Upper lobe of right lung (tissue), 1 donor: ENCODE data around the gene BAIAP2L1. TPM values are rescaled to one million over a fixed set of nuclear protein-coding genes. Genes with fewer than 3 reads are reported as not detected.

ENCODE experiments used
- ATAC-seq: fragments of 200-7000 bp; cut with Tn5 transposase; one replicate; pipeline ENCODE4 v1.9.1; 2020; ENCODE audit warnings: mild to moderate bottlenecking, moderate library complexity
- DNase-seq: peaks from one replicate; pipeline ENCODE4 v3.0.0-alpha.2; 2020
- H3K27ac ChIP-seq: fragments of 200-600 bp; one replicate; pipeline ENCODE4 v1.8.0; 2022
- H3K27me3 ChIP-seq: fragments of 200-600 bp; one replicate; pipeline ENCODE4 v1.8.0; 2022; ENCODE audit warnings: mild to moderate bottlenecking
- H3K36me3 ChIP-seq: fragments of 200-600 bp; one replicate; pipeline ENCODE4 v1.8.0; 2022
- H3K4me1 ChIP-seq: fragments of 200-600 bp; one replicate; pipeline ENCODE4 v1.8.0; 2022
- H3K4me3 ChIP-seq: fragments of 200-600 bp; one replicate; pipeline ENCODE4 v1.8.0; 2022; ENCODE audit warnings: mild to moderate bottlenecking
- H3K9me3 ChIP-seq: fragments of 200-600 bp; one replicate; pipeline ENCODE4 v1.8.0; 2022
- CTCF ChIP-seq: fragments of 200-600 bp; IDR thresholded peaks from one replicate; pipeline ENCODE4 v1.8.0; 2022; ENCODE audit warnings: antibody characterized with exemption
- intact Hi-C: fragments of 100-400 bp; cut with DNase I; formaldehyde crosslinking; loops from one replicate; pipeline ENCODE4 v1.11.0; 2022
- total RNA-seq: library from RNA; stranded (reverse); fragmentation: NEBNext Ultra II Directional; extraction: Animal tissue kit (Norgen Biotek cat#: 25700); gene quantifications from one replicate; pipeline ENCODE4 v1.2.1, GENCODE V29; 2021
- donor health status: DM: no; HTN: yes; CAD: no; lungs with severe emphysema.

The BAIAP2L1 gene
- total RNA-seq, 1 donor from 2014 or later = 22.9 TPM

GRCh38 chr7:98334081-98334480 lies 66.8 kb downstream of the BAIAP2L1 start:
- no peak for DNase-seq
- ATAC-seq = no peak
- Histone ChIP-seq H3K4me1 (no peaks in the 10 kb centered on the region), H3K27ac (no peak overlapping the region), H3K27me3 (no peaks in the 10 kb centered on the region), H3K4me3 (no peak overlapping the region), H3K9me3 (no peaks in the 10 kb centered on the region), H3K36me3 (no peaks in the 10 kb centered on the region)
- intact Hi-C loops = no loop called here
- no peak for TF ChIP-seq CTCF

GRCh38 chr7:98330926-98331529 lies 69.9 kb downstream of the BAIAP2L1 start:
- H3K4me1 ChIP-seq = no peaks in the 10 kb centered on the region
- no peaks in the 10 kb centered on the region for H3K36me3 ChIP-seq
- ATAC-seq = no peak

DNA sequence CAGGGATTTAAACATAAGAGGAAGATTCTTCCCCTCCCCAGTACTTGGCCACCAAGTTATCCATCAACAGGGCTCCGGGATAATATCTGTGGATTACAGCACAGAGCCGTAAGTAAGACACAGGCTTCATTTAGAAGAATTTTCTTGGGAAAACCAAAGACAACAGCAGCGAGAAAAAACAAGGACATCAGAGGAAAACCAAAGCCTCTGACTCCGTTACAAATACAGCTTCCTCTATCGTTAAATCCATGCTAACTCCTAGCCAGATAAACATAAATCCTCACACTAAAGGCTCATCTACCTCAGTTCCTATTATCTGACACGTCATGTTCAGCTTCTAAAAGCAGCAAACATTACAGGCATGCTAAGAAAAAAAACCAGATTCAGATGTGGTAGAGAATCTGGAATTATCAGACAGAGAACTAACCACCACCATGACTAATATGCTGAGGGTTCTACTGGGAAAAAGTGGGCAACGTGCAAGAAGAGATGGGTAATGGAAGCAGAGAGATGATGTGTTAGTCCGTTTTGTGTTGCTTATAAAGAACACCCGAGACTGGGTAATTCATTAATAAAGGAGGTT lies 71.0 kb downstream of the BAIAP2L1 start:
- H3K9me3 ChIP-seq = no peaks in the 10 kb centered on the region
- H3K4me1 ChIP-seq = no peaks in the 10 kb centered on the region
- ATAC-seq = no peak
- H3K4me3 ChIP-seq = no peak overlapping the region
- H3K27me3 ChIP-seq = no peaks in the 10 kb centered on the region
- H3K27ac ChIP-seq = no peak overlapping the region
- no peak for TF ChIP-seq CTCF
- intact Hi-C loops = no loop called here
- DNase-seq = no peak
- H3K36me3 ChIP-seq = no peaks in the 10 kb centered on the region

More at GRCh38 chr7:98330926-98331529, 69.9 kb downstream of the BAIAP2L1 start:
- Histone ChIP-seq H3K9me3 (no peaks in the 10 kb centered on the region), H3K4me3 (no peak overlapping the region), H3K27ac (no peak overlapping the region), H3K27me3 (no peaks in the 10 kb centered on the region)
- intact Hi-C loops = no loop called here
- DNase-seq = no peak
- no peak for TF ChIP-seq CTCF

DNA sequence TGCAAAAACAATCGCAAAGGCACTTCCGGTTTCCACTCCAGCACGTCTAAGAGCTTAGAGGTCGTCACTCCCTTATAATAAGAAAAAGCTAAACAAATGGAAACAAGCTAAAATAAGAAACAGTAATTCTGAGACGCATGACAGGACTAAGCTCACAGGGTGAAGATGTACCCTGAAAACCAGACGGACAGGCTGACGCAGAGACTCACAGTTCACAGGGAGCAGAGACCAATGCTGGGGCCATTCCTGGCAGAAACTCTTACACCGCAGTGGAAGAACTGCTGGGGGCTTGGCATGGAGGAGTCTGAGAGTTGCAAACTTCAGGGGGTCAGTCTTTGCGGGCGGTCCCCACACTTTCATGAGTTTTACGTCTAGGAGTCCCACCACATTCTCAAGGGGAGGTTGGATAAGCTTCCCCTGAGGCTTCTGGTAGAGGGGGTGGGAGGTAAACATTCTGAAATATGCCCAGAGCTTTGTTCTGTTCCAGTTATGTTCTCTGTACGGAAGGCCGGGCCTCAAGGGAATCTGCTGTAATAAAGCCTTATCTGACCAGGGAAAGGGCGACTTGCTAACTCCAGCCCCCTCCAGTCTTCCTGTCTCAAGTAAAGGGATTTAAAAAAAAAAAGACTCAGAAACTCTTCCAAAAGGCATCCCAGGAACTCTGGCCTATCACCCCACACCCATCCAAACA lies 71.6 kb downstream of the BAIAP2L1 start:
- H3K9me3 ChIP-seq = no peaks in the 10 kb centered on the region
- ATAC-seq (no peak), DNase-seq (peak; percentile 36)
- no peaks in the 10 kb centered on the region for H3K27me3 ChIP-seq
- intact Hi-C loops = no loop called here
- TF ChIP-seq CTCF = no peak
- no peaks in the 10 kb centered on the region for H3K36me3 ChIP-seq
- no peak overlapping the region for H3K27ac ChIP-seq
- no peaks in the 10 kb centered on the region for H3K4me1 ChIP-seq
- H3K4me3 ChIP-seq = no peak overlapping the region

GRCh38 chr7:98324782-98325181 lies 76.1 kb downstream of the BAIAP2L1 start:
- intact Hi-C loops = no loop called here
- H3K9me3 ChIP-seq = no peaks in the 10 kb centered on the region
- no peaks in the 10 kb centered on the region for H3K36me3 ChIP-seq
- H3K4me1 ChIP-seq = no peaks in the 10 kb centered on the region
- H3K4me3 ChIP-seq = no peak overlapping the region
- H3K27me3 ChIP-seq = no peaks in the 10 kb centered on the region
- no peak for ATAC-seq
- no peak for TF ChIP-seq CTCF
- peak; percentile 17 for DNase-seq
- H3K27ac ChIP-seq = no peak overlapping the region
